Fibroblast of pulmonary artery (primary cell): ENCODE results near the gene DYNLRB1.

Experiments used
- DNase-seq: peaks from one replicate; pipeline ENCODE4 v3.0.0-alpha.2; 2010; ENCODE audit warnings: low read depth
- H3K4me3 ChIP-seq: replicated peaks from 2 replicates; pipeline ENCODE4 v1.5.1; 2011; ENCODE audit warnings: low read depth, mild to moderate bottlenecking, control low read depth, low read length, moderate library complexity
- TF ChIP-seq, protein P1 (sequence below): IDR thresholded peaks from 2 replicates; pipeline ENCODE4 v1.5.1; 2011; ENCODE audit warnings: mild to moderate bottlenecking, control low read depth, low read length, inconsistent platforms; ENCODE audit errors: missing control alignments

The DYNLRB1 gene

DNA sequence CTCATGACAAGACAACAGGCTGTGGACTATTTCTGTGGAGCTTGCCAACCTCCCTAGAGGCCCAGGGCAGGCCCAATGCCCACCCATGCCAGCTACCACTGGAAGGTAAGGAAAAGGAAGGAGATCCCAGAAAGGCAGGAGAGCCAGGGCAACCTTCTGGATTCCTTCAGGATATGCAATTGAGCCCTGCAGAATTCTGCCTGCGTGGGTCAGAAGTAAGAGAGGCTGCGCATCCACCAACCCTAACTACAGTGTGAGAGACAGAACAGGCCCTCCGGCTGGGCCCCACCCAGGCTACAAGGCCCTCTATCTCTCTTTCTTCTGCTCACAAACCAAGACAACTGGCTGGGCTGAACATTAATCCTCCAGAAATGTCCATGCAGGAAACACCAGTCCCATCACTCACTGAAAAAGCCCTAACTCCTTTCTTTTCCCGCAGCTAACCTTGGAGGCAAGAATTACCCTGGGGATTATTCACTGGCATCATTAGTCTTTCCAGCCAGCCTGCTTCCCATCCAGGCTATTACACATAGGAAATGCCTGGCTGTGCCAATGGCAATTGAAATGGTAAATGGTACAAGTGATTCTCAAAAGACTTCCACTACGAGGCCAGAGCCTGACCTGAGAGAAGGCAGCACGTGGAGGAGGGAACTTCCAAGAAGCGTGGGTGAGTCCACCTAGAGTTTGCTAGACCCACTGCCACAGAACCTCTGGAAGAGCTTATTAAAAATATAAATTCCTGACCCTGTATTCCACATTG lies 57.5 kb downstream of the DYNLRB1 start:
- H3K4me3 ChIP-seq: no peak overlapping the region
- TF ChIP-seq, protein P1, sequence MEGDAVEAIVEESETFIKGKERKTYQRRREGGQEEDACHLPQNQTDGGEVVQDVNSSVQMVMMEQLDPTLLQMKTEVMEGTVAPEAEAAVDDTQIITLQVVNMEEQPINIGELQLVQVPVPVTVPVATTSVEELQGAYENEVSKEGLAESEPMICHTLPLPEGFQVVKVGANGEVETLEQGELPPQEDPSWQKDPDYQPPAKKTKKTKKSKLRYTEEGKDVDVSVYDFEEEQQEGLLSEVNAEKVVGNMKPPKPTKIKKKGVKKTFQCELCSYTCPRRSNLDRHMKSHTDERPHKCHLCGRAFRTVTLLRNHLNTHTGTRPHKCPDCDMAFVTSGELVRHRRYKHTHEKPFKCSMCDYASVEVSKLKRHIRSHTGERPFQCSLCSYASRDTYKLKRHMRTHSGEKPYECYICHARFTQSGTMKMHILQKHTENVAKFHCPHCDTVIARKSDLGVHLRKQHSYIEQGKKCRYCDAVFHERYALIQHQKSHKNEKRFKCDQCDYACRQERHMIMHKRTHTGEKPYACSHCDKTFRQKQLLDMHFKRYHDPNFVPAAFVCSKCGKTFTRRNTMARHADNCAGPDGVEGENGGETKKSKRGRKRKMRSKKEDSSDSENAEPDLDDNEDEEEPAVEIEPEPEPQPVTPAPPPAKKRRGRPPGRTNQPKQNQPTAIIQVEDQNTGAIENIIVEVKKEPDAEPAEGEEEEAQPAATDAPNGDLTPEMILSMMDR: no peak
- DNase-seq: no peak

DNA sequence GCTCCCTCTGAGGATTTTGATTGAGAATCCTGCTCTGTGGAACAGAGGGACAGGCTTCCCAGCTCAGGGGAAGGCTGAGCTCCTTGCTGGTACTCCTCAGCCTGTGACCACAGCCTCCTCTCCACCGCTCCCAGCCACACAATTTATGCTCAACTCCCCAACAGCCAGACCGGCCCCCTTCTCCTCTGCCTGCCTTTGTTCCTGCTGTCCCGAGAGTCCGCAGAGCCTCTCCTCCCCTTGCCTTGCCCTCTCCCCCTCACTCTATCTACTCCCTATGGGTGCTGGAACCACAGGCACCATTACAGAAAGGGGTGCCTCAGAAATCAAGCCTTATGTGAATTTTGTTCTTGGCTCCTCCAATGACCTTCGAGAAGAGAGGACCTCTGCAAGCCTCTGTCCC lies 58.2 kb downstream of the DYNLRB1 start:
- TF ChIP-seq, protein P1: no peak
- DNase-seq: no peak
- H3K4me3 ChIP-seq: no peak overlapping the region

DNA sequence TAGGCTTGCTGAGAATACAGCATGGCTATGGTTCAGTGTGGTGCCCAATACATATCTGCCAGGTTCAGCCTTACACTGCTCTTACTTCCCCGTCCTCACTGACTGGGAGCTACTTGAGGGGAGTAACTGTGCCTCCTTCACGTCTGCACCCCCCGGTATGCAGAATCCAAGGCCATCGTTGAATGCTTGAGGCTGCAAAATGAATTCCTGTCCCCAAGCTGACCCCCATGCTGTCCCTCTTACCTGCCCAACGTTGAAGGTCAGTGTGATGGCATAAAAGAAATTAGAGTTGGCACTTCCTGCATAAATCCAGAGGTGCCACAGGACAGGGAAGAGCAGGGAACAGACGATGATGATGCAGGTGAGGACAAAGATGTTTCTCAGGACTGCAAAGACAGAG lies 58.6 kb downstream of the DYNLRB1 start:
- H3K4me3 ChIP-seq: no peak overlapping the region
- TF ChIP-seq, protein P1: no peak
- DNase-seq: no peak

DNA sequence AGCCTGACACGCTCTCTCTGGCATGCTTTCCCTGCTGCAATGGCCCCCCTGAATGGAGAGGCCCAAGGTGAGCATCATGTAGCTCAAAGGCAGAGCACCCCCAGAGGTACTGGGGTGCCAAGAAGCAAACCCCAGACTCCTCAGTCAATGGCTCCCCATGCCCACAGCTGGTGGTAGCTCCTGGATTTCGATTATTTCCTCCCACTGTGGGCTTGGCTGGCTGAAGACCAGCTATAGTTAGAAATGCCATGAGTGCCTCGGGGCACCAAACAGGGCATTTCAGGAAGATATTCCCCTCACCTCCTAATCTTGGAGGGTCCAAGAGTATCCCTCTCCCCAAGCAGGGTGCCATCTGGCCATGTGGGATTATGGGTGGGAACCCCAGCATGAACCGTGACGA lies 59.0 kb downstream of the DYNLRB1 start:
- no peak for DNase-seq
- no peak overlapping the region for H3K4me3 ChIP-seq
- TF ChIP-seq, protein P1: no peak

DNA sequence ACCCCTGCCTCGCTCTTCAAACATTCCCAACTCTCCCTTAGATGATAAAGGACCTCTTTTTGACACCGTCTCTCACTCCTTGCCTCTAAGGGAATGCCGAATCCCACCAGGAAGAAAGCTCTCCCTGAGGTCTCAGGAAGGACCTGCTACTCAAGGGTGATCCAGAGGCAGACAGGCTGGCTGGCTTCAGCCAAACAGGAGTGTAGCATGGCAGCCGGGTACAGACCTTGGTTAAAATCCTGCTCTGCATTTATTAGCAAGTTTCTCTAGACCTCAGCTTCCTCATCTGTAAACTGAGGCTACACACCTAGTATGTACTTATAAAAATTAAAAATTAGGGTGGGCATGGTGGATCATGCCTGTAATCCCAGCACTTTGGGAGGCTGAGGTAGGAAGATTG lies 59.5 kb downstream of the DYNLRB1 start:
- DNase-seq: no peak
- TF ChIP-seq, protein P1: no peak
- H3K4me3 ChIP-seq: no peak overlapping the region

DNA sequence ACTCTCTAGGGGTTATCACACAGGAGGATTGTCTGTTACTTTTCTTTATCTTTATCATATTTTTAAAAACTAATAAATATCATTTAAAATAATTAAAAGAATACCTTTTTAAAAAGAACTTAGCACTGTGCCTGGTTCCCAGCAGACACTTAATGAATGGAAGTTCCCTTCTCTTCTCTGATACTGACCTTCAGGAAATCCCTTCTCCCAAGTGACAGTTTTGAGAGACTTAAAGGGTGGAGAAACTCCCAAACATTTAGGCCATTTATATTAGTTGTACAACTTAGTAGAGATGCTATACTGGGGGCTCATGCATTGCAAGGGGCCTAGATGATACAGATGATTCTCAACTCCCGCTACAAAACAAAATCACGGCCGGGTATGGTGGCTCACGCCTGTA lies 60.8 kb downstream of the DYNLRB1 start:
- TF ChIP-seq, protein P1: no peak
- DNase-seq: no peak
- H3K4me3 ChIP-seq: no peak overlapping the region

DNA sequence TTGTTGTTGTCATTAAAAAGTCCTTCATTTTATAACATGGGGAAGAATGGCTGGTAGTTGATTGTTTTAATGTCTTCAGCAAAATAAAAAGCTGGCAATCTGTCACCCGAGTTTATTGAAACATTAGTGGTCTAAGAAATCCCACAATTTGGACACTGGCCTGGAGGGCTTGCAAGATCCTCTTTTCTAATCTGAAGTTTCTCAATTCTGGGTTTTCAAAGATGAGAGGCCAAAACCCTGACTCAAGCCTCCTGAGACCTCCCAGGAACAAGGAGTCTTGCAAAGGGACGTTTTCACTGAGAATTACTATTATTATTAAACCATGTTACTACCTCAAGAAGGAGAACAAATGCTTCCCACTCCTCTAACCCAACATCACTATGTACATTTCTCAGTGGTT lies 61.8 kb downstream of the DYNLRB1 start:
- DNase-seq: peak; percentile 63
- TF ChIP-seq, protein P1: no peak
- no peak overlapping the region for H3K4me3 ChIP-seq
